Bronchus fibroblast of lung (primary cell): Measurements from ENCODE around the gene PRICKLE2. TPM values are rescaled to one million over a fixed set of nuclear protein-coding genes. Genes with fewer than 3 reads are reported as not detected.

Source experiments
- total RNA-seq: library from RNA; depleted of rRNA; stranded (reverse); fragments of >200 nt; gene quantifications from 2 replicates; pipeline ENCODE4 v1.2.3, GENCODE V29; 2015

The PRICKLE2 gene
- 8.9 and 10.1 TPM in 2 replicates for total RNA-seq

GRCh38 chr3:64224826-64225610, at the start of gene PRICKLE2:
Gene PRICKLE2, minus strand, starts transcription at chr3:64225466. Its CDS starts 26,539 bp downstream, at chr3:64198927.

Other genes starting within 250 kb of the PRICKLE2 start
- 86.7 and 92.6 TPM in 2 replicates for gene PSMD6, start 202.0 kb downstream of the PRICKLE2 start, total RNA-seq